Breast epithelium (tissue), 3 donors: ENCODE measurements around the gene PLXNC1.

Experiments
- POLR2A ChIP-seq: fragments of 450-650 bp; IDR thresholded peaks from one replicate; pipeline ENCODE4 v1.6.1; 2016; ENCODE audit warnings: antibody characterized with exemption, mild to moderate bottlenecking, moderate library complexity
- POLR2AphosphoS5 ChIP-seq, 3 donors: sonication (generic); formaldehyde crosslinking; IDR thresholded peaks; one replicate each; pipeline ENCODE4 v1.6.1; 2017; ENCODE audit warnings: antibody characterized with exemption in 3 of 3

GRCh38 chr12:94172031-94172430 is 23.7 kb downstream of the PLXNC1 start:
- TF ChIP-seq POLR2AphosphoS5 (IDR thresholded peaks at IDR 0.05) (no peak), POLR2A (no peak)
